Neural cell (in vitro differentiated cells): ENCODE measurements around the gene RALGPS1. TPM values are rescaled to one million over a fixed set of nuclear protein-coding genes. Genes with fewer than 3 reads are reported as not detected.

ENCODE experiments used
- H2AFZ ChIP-seq: fragments of 200-600, 300-800 bp; sonication (generic), shearing (Covaris generic); 2 replicates; pipeline ENCODE4 v1.6.0; 2014; ENCODE audit warnings: low read depth, mild to moderate bottlenecking, antibody characterized with exemption, low read length, moderate library complexity
- H3F3A ChIP-seq: fragments of 200-600 bp; shearing (Covaris generic); 2 replicates; pipeline ENCODE4 v1.6.1; 2016; ENCODE audit warnings: mild to moderate bottlenecking, moderate library complexity, mixed read lengths, antibody characterized with exemption, low read length; ENCODE audit not compliant: insufficient read depth, poor library complexity, severe bottlenecking
- H3K27ac ChIP-seq: fragments of 200-600, 300-800 bp; sonication (generic), shearing (Covaris generic); 2 replicates; pipeline ENCODE4 v1.5.1; 2014; ENCODE audit warnings: mild to moderate bottlenecking, low read length, moderate library complexity
- H3K27me3 ChIP-seq: fragments of 300-800, 200-600 bp; sonication (generic), shearing (Covaris generic); 2 replicates; pipeline ENCODE4 v1.6.0; 2014; ENCODE audit warnings: mild to moderate bottlenecking, low read depth, low read length, moderate library complexity; ENCODE audit not compliant: insufficient read depth
- H3K36me3 ChIP-seq: fragments of 300-800, 200-600 bp; sonication (generic), shearing (Covaris generic); 2 replicates; pipeline ENCODE4 v1.5.1; 2014; ENCODE audit warnings: mild to moderate bottlenecking, antibody characterized with exemption, low read length, moderate library complexity; ENCODE audit not compliant: insufficient read depth
- H3K4me2 ChIP-seq: fragments of 300-800, 200-600 bp; sonication (generic), shearing (Covaris generic); 2 replicates; pipeline ENCODE4 v1.6.0; 2014; ENCODE audit warnings: mild to moderate bottlenecking, low read length
- H3K4me3 ChIP-seq: fragments of 300-800, 200-600 bp; sonication (generic), shearing (Covaris generic); 2 replicates; pipeline ENCODE4 v1.5.1; 2014; ENCODE audit warnings: mild to moderate bottlenecking, low read length, moderate library complexity
- H3K79me2 ChIP-seq: fragments of 200-600 bp; shearing (Covaris generic); replicated peaks from 2 replicates; pipeline ENCODE4 v1.6.0; 2014; ENCODE audit warnings: mild to moderate bottlenecking, low read length, moderate library complexity; ENCODE audit not compliant: insufficient read depth
- H3K9ac ChIP-seq: fragments of 300-800, 200-600 bp; sonication (generic), shearing (Covaris generic); 2 replicates; pipeline ENCODE4 v1.6.1; 2016; ENCODE audit warnings: mild to moderate bottlenecking, low read length, mixed read lengths
- H3K9me2 ChIP-seq: fragments of 200-600 bp; shearing (Covaris generic); 2 replicates; pipeline ENCODE4 v1.6.1; 2016; ENCODE audit warnings: mild to moderate bottlenecking, low read length, mixed read lengths; ENCODE audit not compliant: insufficient read depth
- H3K9me3 ChIP-seq: fragments of 200-600, 300-800 bp; sonication (generic), shearing (Covaris generic); 2 replicates; pipeline ENCODE4 v1.6.1; 2016; ENCODE audit warnings: mild to moderate bottlenecking, mixed run types, low read length, moderate library complexity, mixed read lengths
- H4K20me1 ChIP-seq: fragments of 200-600 bp; shearing (Covaris generic); 2 replicates; pipeline ENCODE4 v1.6.1; 2016; ENCODE audit warnings: mild to moderate bottlenecking, mixed run types; ENCODE audit not compliant: insufficient read depth
- EP300 ChIP-seq: fragments of 450-650 bp; conservative IDR thresholded peaks from 2 replicates; pipeline ENCODE4 v1.6.1; 2014; ENCODE audit warnings: antibody characterized with exemption, mild to moderate bottlenecking, moderate library complexity; ENCODE audit not compliant: poor library complexity, severe bottlenecking
- EZH2 ChIP-seq: fragments of 200-600, 300-800 bp; shearing (Covaris generic), sonication (generic); IDR thresholded peaks from 2 replicates; pipeline ENCODE4 v1.6.1; 2014; ENCODE audit warnings: antibody characterized with exemption, low read length, borderline replicate concordance, mild to moderate bottlenecking; ENCODE audit not compliant: insufficient read depth, poor library complexity, severe bottlenecking
- MXI1 ChIP-seq: fragments of 450-650 bp; conservative IDR thresholded peaks from 2 replicates; pipeline ENCODE4 v1.6.1; 2014; ENCODE audit warnings: antibody characterized with exemption, mild to moderate bottlenecking; ENCODE audit not compliant: poor library complexity, severe bottlenecking
- POLR2AphosphoS5 ChIP-seq: IDR thresholded peaks from 2 replicates; pipeline ENCODE4 v1.6.1; 2012
- RAD21 ChIP-seq: fragments of 450-650 bp; conservative IDR thresholded peaks from 2 replicates; pipeline ENCODE4 v1.6.1; 2014; ENCODE audit warnings: antibody characterized with exemption, mild to moderate bottlenecking, moderate library complexity
- SMC3 ChIP-seq: fragments of 450-650 bp; conservative IDR thresholded peaks from 2 replicates; pipeline ENCODE4 v1.6.1; 2014; ENCODE audit warnings: antibody characterized with exemption, mild to moderate bottlenecking, moderate library complexity; ENCODE audit not compliant: poor library complexity
- TAF1 ChIP-seq: IDR thresholded peaks from 2 replicates; pipeline ENCODE4 v1.6.1; 2012; ENCODE audit warnings: low read depth
- polyA plus RNA-seq: library from polyadenylated mRNA; depleted of rRNA; stranded (reverse); fragments of >200 nt; gene quantifications from 2 replicates; pipeline ENCODE4 v1.2.3, GENCODE V29; 2014
- TF ChIP-seq, protein P1 (sequence below): IDR thresholded peaks from 2 replicates; pipeline ENCODE4 v1.6.1; 2012; ENCODE audit warnings: borderline replicate concordance
- TF ChIP-seq, protein P2 (sequence below): fragments of 450-650 bp; IDR thresholded peaks from 2 replicates; pipeline ENCODE4 v1.5.1; 2014; ENCODE audit warnings: antibody characterized with exemption, mild to moderate bottlenecking, moderate library complexity; ENCODE audit not compliant: poor library complexity, severe bottlenecking

RALGPS1 gene
- polyA plus RNA-seq, 1 donor from 2014 or later: 37.1 TPM

DNA sequence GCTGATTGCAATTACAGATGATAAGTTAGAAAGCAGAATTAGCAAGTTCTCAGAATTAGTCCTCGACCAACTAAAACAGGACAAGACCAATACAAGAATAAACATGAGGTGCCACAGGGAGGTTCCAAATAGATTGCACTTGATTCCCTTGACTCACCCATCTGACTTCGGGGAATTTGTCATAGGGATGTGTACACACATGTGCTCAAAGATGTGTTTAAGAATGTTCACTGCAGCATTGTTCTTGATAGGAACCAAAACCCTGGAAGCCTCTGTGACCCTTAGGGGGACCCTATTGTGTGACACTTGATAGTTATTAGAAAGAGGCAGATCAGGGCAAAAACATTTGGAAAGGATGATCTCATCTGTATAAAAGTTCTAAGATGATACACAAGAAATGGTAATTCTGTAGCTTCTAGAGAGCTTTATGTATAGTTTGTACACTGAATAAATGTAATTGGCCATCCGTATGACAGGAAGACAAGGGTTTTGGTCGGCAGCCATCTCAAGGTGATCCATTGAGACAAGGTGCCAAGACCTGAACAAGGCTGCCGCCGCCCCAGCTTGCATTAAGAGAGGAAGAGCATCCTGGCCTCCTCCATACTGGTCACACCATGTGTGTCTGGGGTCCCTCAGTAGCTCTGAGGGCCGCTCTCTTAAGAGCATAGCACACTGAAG is 301.8 kb downstream of the RALGPS1 start:
- H3K4me3 ChIP-seq: no peak overlapping the region
- H3K9ac ChIP-seq: no peak overlapping the region
- TF ChIP-seq POLR2AphosphoS5 (no peak), EP300 (no peak), EZH2 (no peak), MXI1 (no peak), TAF1 (no peak), SMC3 (no peak), RAD21 (no peak)
- TF ChIP-seq, protein P1, sequence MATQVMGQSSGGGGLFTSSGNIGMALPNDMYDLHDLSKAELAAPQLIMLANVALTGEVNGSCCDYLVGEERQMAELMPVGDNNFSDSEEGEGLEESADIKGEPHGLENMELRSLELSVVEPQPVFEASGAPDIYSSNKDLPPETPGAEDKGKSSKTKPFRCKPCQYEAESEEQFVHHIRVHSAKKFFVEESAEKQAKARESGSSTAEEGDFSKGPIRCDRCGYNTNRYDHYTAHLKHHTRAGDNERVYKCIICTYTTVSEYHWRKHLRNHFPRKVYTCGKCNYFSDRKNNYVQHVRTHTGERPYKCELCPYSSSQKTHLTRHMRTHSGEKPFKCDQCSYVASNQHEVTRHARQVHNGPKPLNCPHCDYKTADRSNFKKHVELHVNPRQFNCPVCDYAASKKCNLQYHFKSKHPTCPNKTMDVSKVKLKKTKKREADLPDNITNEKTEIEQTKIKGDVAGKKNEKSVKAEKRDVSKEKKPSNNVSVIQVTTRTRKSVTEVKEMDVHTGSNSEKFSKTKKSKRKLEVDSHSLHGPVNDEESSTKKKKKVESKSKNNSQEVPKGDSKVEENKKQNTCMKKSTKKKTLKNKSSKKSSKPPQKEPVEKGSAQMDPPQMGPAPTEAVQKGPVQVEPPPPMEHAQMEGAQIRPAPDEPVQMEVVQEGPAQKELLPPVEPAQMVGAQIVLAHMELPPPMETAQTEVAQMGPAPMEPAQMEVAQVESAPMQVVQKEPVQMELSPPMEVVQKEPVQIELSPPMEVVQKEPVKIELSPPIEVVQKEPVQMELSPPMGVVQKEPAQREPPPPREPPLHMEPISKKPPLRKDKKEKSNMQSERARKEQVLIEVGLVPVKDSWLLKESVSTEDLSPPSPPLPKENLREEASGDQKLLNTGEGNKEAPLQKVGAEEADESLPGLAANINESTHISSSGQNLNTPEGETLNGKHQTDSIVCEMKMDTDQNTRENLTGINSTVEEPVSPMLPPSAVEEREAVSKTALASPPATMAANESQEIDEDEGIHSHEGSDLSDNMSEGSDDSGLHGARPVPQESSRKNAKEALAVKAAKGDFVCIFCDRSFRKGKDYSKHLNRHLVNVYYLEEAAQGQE: no peak
- TF ChIP-seq, protein P2, sequence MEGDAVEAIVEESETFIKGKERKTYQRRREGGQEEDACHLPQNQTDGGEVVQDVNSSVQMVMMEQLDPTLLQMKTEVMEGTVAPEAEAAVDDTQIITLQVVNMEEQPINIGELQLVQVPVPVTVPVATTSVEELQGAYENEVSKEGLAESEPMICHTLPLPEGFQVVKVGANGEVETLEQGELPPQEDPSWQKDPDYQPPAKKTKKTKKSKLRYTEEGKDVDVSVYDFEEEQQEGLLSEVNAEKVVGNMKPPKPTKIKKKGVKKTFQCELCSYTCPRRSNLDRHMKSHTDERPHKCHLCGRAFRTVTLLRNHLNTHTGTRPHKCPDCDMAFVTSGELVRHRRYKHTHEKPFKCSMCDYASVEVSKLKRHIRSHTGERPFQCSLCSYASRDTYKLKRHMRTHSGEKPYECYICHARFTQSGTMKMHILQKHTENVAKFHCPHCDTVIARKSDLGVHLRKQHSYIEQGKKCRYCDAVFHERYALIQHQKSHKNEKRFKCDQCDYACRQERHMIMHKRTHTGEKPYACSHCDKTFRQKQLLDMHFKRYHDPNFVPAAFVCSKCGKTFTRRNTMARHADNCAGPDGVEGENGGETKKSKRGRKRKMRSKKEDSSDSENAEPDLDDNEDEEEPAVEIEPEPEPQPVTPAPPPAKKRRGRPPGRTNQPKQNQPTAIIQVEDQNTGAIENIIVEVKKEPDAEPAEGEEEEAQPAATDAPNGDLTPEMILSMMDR: no peak
- no peaks in the 10 kb centered on the region for H3F3A ChIP-seq
- H2AFZ ChIP-seq: no peak overlapping the region
- H3K27ac ChIP-seq: no peak overlapping the region
- no peaks in the 10 kb centered on the region for H3K79me2 ChIP-seq
- no peaks in the 10 kb centered on the region for H3K36me3 ChIP-seq
- H3K9me2 ChIP-seq: no peaks in the 10 kb centered on the region
- H3K9me3 ChIP-seq: no peaks in the 10 kb centered on the region
- H4K20me1 ChIP-seq: no peaks in the 10 kb centered on the region
- no peak overlapping the region for H3K4me2 ChIP-seq
- H3K27me3 ChIP-seq: no peaks in the 10 kb centered on the region

DNA sequence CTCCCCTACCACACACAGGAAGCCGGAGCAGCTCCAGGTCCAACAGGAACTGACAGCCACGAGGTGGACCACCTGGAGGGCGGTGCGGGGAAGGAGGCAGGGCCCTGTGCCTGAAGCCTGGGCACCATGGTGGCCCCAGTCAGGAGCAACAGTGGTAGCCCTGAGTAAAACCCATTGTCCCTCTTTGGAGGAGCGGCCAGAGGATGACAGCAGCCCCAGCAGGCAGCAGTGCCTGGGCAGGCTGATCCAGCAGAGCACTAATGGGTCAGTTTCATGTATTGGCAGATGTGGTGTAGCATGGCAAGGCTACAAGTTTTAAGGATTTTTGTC is 302.3 kb downstream of the RALGPS1 start:
- no peaks in the 10 kb centered on the region for H4K20me1 ChIP-seq
- no peaks in the 10 kb centered on the region for H3K9me2 ChIP-seq
- no peak overlapping the region for H3K4me3 ChIP-seq
- H3K79me2 ChIP-seq: no peaks in the 10 kb centered on the region
- no peak overlapping the region for H2AFZ ChIP-seq
- H3K9me3 ChIP-seq: no peaks in the 10 kb centered on the region
- no peak overlapping the region for H3K4me2 ChIP-seq
- no peak overlapping the region for H3K9ac ChIP-seq
- H3F3A ChIP-seq: no peaks in the 10 kb centered on the region
- H3K36me3 ChIP-seq: no peaks in the 10 kb centered on the region
- H3K27me3 ChIP-seq: no peaks in the 10 kb centered on the region
- H3K27ac ChIP-seq: no peak overlapping the region
- TF ChIP-seq EP300: no peak
- TF ChIP-seq, protein P1: no peak
- TF ChIP-seq TAF1: no peak
- TF ChIP-seq, protein P2: no peak
- no peak for TF ChIP-seq RAD21
- TF ChIP-seq SMC3: no peak
- TF ChIP-seq EZH2: no peak
- TF ChIP-seq MXI1: no peak
- no peak for TF ChIP-seq POLR2AphosphoS5
